RPMI8226 (cell line): Measurements from ENCODE around the gene FBN2.
"Not testable (repeated sequence)": the region's sequence is repeated elsewhere in the genome, so short reads cannot be mapped to it uniquely, and the experiment has no call there.

Experiments used
- DNase-seq: peaks from one replicate; pipeline ENCODE4 v3.0.0-alpha.2; 2015

The FBN2 gene

DNA sequence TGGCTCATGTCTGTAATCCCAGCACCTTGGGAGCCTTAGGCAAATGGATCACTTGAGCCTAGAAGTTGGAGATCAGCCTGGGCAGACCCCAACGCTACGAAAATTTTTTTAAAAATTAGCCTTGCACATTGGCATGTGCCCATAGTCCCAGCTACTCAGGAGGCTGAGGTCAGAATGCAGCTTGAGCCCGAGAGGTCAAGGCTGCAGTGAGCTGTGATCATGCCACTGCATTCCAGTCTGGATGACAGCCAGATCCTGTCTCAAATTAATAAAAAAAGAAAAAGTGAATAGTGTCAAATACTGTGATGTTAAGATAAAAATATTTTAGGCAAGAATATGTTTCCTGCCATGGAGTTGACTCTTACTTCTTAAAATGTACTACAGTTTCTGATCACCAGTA, 5.3 kb downstream of the FBN2 start:
- no peak for DNase-seq

DNA sequence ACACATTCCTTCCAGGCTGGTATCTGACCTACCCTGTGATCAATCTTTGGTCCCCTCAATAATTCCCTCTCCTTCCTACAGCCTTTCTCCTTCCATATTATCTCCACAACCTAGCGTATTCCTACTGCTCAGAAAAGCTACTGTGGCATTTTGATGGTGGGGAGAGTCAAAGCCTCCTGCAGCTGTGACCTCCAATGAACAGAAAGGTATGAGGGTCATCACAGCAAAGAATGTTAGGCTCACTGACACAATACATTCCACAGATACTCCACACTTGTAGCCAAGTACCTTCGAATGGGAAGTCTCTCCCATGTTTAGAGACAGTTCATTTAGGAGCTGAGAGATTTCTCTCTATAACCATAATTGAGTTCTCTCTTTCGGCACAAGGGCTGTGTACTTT, 5.9 kb downstream of the FBN2 start:
- DNase-seq, result no peak

DNA sequence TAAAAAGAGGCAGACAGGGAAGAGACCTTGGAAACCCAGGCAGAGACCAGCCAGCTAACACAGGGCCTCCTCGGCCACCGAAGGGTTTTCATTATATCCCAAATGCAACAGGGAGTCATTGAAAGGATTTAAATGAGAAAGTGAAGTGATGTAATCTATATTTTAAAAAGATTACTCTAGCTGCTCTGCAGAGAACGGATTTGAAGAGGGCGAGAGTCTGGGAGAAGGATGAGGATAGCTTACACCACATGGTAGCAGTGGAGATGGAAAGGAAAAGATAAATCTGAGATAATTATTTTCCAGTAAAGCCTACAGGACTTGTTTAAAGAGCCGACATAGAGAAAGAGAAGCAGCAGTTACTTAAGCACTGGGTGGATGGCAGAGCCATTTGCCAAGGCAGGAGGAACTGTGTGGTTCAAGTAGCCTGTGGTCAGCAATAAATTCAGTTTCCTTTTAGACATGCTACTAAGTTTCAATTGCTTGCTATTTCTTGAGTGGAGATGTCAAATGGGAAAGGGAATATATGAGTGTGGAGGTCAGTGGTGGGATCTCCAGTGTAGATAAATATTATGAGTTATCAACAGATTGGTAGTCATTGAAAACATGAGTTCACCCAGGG, 9.3 kb downstream of the FBN2 start:
- no peak for DNase-seq

DNA sequence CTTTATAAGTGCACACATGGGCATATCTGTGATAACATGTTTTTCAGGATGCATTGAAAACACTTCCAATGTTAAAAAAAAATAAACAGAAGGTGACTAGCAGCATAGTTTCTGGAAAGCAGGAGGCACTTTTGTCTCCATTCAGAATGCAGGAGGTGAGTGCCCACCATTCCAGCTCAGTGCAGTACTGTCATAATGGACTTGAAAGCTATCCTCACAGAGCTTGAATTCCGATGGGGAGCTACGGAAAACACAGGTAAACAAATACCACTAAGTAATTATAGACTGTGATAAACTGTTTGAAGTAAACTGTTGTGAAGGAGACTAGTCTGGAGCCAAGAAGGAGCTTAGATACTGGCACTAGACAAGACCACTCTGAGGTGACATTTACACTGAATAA, 9.9 kb downstream of the FBN2 start:
- no peak for DNase-seq

DNA sequence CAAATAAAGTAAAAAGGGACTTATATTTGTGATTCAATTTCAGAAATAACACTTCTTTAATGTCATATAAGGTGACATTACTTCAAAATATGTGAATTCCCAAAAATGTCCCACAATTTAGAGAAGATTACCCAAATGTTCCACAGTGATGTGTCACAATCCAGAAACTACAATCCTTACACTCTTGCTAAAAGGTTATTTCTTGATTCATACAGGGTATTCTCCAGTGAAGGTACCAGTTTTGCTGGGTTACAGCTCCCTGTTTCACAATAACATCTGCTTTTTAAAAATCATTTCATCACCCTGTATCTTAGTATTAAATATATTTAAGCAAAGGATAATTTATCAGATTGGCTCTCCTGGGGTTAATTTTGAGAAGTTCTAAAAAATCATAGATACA, 11.0 kb downstream of the FBN2 start:
- no peak for DNase-seq

DNA sequence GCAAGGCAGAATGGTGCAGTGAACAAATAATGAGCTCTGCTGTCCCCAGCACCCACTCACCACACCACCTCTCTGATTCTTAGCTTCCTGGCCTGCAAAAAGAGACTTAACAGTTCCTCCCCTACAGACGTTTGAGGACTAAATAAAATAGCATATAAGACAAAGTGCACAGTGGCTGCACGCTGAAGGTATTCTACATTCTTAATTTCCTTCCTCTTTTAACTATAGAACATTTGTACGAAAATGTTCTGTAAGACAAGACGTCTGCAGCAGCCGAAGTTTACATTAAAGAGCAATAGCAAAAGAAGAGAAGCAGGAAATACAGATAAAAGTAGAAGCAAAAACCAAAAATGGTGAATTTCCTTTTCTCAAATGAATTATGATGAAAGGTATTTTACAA, 15.7 kb downstream of the FBN2 start:
- no peak for DNase-seq

DNA sequence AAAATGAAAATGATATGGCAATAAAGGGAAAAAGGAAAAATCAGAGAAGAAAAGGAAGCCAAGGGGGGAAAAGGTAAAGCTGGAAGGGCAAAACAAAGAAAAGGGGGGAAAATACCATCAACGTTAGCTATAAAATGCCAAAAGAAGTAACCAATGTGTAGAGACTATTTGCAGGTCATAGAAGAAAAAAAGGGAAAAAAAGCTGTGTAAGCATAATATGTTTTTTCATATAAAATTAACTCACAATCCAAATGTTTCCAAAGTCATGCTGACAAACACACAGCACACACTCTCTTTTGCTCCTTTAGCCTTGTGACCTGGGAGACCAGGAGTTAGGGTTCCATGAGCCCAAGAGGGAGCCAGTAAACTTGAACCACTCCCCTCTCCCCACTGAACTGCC, 18.2 kb downstream of the FBN2 start:
- no peak for DNase-seq

DNA sequence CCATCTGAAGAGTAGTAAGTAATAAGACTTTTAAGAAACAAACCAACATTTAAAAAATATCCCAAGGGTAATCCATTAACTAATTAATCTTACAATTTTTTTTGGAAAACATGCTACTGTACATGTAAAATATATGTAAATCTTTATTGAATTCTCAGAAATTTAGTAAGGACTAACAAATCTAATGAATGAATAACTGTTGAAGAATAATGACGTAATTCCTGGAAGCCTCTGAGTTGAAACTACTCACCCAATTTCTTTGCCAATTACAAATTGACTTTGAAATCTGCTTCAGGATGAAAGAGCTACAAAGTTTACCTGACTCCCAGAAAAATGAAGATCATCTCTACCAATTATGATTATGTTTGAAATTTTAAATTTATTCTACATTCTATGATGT, 21.1 kb downstream of the FBN2 start:
- DNase-seq, result no peak

DNA sequence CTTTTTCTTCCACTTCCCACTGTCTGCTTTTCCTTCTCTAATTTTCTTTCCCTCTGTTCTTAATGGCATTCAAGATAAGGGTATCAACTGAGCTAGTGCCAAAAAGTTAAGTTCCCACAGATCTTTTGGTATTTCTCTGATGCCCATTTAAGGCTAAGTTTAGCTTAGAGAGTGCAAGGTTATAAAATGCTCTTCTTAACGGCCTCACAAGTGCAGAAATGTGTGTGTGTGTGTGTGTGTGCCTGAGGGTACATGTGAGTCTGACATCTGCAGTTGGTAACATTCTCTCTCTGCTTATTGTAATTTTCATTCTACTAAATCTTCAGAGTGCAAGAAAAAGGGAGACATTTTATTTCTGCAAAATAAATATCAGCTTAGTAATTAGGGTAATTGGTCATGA, 24.2 kb downstream of the FBN2 start:
- no peak for DNase-seq

DNA sequence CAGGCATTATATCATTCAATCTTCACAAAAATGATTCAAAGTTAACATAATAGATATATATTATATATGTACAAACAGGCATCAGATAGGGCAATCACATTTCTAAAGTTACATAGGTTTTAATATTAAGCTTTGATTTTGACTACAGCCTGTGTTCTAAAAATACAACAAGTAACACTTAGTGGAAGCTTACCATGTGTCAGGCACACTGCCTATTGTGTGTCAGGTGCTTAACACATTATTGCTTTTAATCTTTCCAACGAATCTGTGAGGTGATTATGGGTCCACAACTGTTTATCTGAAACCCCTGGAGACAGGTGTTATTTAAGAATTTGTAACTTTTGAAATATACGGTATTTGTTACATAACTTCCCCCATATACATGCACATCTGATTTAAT, 25.2 kb downstream of the FBN2 start:
- DNase-seq, result no peak

DNA sequence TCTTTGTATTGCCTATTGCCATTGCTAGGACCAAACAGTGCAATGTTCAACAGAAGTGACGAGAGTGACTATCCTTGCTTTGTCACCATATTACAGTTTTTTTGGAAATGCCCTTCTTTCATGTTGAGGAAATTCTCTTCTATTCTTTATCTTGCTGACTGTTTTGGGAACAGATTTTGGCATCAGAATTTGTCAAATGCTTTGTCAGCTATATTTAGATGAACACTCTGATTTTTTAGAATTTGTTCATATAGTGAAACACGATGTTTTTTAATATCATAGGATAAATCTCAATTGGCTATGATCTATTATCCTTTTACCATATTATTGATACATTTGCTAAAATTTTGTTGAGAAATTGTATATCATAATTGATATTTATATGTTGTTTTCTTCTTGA, 31.4 kb downstream of the FBN2 start:
- no peak for DNase-seq

DNA sequence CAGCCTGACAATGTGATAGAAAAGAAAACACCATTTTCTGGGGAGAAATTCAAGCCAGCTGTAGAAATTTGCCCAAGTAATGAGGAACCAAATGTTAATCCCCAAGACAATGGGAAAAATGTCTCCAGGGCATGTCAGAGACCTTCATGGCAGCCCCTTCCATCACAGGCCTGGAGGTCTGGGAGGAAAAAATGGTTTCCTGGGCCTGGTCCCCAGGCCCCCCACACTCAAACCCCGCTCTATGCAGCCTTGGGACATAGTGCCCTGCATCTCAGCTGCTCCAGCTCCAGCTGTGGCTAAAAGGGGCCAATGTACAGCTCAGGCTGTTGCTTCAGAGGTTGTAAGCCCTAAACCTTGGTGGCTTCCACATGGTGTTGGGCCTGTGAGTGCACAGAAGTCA, 34.3 kb downstream of the FBN2 start:
- DNase-seq, result not testable (repeated sequence)

DNA sequence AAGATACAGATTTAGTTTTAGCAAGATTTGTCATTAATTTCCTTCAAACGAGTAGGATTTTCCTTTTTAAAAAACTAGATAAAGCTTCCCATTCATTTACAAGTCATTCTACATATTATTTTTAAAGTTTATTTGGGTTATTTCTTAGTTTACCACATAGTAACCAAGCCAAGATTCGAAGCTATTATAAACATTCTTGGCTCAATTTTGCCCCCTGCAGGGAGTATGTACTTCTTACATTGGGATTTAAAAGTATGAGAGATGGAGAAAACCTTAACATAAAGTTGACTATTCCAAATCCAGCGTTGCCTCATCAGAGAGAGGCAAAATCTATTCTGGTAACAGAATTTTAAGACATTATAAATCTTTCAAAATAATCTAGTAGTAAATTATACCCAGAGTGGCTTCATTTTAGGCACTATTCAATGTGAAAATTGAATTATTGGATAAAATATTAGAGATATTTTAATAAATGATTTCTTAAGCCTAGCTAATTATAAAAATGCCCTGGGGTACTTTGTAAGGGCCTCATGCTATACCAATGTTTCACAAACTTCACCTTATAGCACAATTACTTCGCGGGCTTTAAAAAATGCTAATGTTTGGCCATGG, 39.1 kb downstream of the FBN2 start:
- peak; percentile 6 for DNase-seq

DNA sequence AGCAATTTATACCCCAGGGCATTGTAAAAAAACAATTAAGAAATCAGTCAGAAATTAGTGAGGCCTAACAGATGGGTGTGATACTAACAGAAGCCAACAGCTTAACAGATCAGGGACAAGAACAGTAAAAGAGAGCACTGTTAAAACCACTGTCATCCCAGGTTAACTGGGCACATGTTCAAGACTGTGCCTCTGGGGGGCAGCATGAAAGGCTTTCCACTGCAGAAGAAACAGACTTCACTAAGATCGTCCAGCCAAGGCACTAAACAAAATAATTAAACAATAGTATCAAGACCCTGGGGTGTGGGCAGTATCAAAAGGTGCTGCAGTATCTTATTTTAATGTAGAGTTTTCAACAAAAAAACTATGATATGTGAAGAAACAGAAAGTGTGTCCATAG, 43.5 kb downstream of the FBN2 start:
- no peak for DNase-seq

DNA sequence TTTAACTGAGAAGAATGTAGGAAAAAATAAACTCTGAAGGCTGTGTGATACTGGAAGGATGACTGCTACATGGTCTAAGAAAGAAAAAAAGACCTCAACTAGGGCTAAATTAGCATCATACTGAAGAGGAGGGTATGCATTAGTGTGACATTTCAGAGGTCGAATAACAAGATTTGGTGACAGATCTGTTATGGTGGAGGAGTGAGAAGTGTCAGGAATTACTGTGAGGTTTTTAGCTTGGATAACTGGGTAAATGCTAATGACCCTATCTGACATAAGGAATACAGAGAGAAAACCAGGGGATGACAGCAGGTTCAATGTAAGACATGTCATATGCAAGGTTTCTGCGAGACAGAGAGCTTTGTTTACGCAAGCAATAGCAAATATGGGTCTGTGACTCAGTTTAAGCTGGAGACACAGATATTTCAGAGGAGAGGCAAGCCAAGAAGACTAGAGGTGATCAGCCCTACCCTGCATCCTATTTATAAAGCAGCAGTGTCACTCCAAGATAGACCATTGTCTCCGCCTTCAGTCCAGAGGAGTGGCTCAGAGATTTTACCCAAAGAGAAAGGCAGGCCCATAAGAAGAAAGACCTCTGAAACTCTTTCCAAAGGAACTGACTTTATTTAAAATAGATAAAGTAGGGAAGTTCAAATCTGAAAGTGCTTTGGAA, 44.3 kb downstream of the FBN2 start:
- DNase-seq, result no peak

DNA sequence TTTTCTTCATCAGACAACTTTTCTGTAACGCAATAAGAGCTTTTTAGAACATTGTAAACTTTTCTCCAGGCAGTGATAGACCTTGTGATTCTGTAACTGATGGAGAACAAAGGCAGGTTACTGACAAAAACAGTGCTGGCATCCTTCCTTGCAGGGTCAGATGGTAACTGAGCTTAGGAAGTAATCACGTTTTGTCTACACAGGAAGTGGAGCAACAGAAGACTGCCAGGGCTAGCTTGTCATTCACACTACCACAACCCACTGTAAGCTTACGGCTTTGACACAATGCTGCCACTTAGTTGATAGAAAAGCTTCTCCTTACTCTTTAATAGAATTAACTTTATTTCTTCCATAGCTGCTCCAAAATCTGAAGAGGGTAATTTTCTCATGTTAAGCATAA, 46.8 kb downstream of the FBN2 start:
- DNase-seq, result no peak

DNA sequence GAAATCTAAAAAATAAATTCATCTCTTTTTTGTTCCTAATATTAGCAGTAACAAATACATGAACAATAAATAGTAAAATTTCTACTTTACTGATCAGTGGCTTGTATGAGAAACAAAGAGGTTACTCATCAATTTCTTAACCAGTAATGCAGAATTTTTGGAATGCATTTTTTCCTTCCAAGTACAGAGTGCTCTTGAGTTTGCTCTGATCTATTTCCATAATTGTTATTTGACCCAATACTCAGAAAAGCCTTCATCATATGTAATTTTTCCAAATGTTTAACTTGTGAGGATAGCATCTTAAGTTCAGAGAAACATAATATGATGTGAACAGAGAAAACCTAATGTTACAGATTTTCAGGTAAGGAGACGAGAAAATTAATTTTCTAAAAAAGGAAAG, 47.3 kb downstream of the FBN2 start:
- DNase-seq, result no peak

DNA sequence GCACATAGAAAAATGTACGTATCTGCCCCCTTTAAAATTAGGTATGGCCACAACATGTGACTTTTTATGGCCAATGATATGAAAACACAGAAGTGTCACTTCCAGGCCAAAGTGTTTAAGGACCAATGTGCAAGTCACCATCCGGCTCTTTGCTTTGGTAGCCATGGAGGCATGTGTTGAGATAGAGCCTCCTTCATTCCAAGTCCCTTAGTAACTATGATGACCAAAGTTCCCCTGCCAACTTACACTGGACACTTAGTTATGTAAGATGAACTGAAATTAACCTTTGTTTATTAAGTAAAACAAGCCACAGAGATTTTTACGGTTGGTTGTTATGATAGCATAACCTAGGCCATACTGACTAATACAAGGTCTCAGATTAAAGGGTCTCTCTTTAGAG, 51.0 kb downstream of the FBN2 start:
- DNase-seq, result no peak

DNA sequence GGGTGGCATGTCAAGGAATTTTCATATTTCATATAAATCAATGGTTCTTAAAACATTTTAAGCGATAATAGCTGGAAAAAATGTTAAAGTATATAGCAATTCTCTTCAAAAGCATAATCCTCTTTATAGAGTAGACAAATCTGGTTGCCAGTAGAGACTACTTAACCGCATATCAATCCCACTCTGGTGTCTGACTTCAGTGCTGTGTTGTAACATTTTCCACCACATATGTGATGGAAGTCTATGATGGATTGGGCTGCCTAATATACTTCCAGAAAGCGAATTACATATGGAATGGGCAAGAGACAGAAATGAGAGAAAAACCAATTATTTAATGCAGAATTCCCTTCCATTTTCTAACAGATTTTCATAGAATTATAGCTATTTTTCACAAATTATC, 54.3 kb downstream of the FBN2 start:
- no peak for DNase-seq

DNA sequence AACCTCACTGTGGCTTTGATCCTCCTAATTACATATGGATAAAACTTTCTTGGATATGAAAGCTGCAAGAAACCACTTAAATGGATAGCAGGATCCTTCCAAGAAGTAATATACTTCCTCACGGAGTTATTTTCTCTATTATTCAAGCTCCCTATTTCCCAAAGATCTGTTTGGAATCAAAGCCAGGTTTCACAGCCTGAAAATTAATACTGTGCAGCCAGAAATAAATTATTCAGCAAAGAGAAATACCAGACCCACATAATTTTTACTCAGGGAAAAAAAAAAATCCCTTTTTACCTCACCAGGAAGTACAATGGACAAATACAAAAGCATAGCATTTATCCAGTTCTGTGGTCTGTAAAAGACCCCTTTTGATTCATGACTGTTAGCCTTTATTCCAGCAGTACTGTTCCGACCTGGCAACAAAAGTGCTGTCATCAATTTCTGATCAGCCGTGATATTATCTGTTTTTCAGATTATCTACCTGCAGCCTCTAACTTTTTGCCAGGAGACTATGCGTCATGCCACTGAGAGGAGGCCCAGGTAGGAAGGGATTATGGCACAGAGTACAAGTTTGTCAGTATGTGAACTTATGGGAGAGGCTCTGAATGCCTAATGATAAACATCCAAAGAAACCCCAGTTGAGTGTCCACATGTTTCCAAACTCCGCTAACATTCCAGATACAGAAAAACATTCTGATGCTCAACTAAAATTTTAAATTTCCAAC, 57.0 kb downstream of the FBN2 start:
- DNase-seq, result no peak

DNA sequence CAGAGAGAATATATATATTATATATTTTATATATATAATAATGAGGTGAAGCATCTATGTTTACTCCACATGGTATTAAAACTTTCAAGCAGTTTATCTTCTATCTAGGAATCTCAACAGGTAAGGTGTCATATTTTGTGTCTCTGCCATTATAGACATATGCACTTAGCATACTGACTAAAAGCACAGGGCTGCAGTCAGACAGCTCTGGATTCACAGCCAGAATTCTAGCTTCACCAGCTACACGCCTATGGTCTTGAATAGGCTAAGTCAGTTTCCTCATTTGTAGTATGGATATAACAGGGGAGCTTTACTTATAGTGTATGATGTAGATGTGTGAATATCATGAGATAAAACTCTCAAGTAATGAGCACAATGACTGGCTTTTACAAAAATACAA, 57.9 kb downstream of the FBN2 start:
- no peak for DNase-seq

DNA sequence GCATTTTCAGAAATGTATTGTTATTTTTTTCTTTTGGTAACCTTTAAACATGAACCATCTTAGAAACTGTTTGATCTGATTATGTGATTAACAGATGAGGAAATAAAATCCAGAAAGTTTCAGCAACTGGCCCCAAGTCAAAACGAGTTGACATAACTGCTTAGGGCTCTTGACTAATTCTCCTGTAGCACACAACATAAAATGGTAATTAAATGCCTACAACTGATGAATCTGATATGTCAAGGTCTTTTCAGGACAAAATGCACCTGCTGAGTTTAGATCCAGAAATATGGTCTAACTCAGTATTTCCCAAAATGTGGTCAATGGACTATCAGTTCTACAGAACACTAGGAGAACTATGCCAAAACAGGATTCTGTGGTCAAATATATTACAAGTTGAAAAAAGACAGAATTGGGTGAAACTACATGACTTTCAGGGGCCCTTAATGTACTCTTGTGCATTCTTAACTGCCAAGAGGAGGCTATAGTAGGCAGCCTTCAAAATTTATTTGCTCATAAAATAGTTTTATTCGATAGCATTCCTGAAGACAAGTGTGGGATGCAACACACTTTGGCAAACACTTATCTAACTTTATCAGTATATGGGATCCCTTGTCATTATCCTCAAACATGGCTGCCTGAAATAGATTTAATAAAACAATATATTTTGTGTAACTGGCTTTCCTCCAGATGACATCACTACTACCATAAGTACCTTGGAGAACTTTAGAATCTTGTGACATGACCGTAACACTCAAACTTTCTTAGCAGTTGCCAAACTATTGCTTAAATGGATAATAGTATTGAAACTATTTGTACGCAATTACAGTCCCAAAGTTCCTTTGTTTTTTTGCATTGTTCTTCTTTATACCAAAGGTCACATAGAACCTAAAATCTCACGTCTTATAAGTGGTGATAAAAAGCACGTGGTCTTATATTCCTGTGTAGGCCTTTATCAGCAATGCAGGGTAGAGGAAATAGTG, 59.4 kb downstream of the FBN2 start:
- DNase-seq, result no peak

DNA sequence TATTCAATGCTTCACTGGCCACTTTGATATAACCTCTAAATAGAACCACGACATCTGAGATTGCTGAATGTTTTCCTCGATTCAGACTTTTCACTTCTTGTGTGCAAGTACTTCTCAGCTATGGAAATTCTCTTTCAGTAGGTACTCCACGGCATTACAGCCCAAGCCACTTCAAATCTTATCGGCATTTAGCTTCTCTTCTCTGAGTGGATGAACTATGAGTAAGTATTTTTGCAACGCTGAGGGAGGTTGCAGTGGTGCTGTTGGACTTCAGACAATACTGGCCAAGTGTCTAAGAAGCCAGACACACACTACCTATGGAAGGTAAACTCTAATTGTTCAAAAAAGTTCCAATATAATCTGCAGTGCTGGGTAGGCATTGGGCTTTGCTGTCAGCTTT, 60.1 kb downstream of the FBN2 start:
- no peak for DNase-seq
